Epithelial cell of prostate (primary cell): ENCODE data around the gene N4BP2L2.
A peak's percentile ranks its signal among the peaks of the same experiment; 100 is the strongest.

Experiments used
- DNase-seq: peaks from one replicate; pipeline ENCODE4 v3.0.0-alpha.2; 2011; ENCODE audit warnings: low read depth, low spot score
- H3K27ac ChIP-seq: fragments of 450-650 bp; 2 replicates; pipeline ENCODE4 v1.5.1; 2017; ENCODE audit warnings: mild to moderate bottlenecking

Gene N4BP2L2

DNA sequence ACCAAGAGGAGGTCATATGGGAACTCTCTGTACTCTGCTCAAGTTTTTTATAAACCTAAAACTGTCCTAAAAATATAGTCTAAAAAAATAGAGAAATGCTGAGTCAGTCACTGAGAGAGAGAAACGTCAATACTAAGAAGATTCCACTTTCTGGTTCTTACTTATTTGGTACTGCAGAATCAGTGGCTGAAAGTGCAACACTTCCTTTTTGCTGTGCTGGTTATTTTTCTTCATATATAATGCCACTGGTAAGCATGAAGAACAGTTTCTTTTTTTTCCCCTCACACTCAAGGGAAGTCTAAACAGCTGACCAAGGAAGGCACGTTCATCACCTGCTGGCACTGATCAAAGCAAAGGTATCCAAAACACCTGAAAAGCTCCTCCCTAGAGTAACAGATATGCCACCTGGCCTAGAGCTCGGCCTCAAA, 66.4 kb downstream of the N4BP2L2 start:
- no peak overlapping the region for H3K27ac ChIP-seq
- no peak for DNase-seq

DNA sequence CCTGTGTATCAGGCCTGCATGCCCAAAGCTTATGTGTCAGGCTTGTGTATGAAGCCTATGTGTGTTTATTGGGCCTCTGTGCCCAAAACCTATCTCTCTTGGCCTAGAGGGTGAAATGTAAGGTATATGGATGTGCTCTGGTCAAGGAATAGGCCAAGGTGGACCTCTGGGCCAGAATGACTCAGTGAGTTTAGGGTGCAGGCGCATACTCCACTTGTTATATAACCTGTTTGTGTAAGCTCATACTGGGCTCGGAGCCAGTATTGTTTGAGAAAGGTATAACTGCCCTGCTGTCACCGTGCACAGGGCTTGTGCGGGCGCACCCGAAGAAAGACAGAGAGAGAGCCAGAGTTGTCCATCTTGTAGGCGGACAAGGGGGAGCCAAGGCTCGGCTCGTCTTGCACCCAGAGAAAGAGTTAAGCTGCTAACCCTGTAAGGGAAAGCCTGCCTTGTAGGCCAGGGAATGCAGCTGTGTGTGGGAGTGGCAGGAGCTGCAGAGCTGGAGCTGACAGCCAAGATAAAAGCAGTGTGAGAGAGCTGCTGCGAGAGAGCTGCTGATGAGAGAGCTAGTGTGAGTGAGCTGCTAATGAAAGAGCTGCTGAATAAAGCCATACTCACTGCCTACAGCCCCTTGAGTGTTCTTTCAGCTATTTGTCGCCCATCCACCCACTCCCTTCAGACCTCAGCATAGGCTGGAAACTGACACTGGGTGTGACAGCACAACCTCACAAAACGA, 67.2 kb downstream of the N4BP2L2 start:
- no peak for DNase-seq
- H3K27ac ChIP-seq = no peak overlapping the region

DNA sequence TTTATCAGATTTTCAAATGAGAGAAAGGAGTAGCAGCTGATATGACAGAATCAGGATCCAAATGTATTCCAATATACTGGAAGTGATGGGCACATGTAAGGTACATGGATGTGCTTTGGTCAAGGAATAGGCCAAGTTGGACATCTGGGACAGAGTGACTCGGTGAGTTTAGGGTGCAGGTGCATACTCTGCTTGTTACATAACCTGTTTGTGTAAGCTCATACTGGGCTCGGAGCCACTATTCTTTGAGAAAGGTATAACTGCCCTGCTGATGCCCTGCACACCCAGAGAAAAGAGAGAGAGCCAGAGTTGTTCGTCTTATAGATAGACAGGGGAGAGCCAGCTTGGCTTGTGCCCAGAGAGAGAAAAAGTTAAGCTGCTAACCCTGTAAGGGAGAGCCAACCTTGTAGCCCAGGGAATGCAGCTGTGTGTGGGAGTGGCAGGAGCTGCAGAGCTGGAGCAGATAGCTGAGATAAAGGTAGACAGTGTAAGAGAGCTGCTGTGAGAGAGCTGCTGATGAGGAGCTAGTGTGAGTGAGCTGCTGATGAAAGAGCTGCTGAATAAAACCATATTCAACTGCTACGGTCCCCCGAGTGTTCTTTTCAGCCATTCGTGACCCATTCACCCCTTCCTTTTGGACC, 70.0 kb downstream of the N4BP2L2 start:
- H3K27ac ChIP-seq = no peak overlapping the region
- DNase-seq = no peak

DNA sequence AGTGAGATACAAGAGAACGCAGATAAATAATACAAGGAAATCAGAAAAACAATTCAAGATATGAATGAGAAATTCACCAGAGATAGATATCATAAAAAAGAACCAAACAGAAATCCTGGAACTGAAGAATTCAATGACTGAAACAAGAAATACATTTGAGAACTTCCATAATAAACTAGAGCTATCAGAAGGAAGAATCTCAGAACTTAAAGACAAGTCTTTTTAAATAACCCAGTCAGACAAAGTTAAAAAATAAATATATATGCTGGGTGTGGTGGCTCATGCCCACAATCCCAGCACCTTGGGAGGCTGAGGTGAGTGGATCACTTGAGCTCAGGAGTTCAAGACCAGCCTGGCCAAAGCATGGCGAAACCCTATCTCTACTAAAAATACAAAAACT, 82.0 kb downstream of the N4BP2L2 start:
- DNase-seq = no peak
- H3K27ac ChIP-seq = no peak overlapping the region

GRCh38 chr13:32455594-32455903, 83.0 kb downstream of the N4BP2L2 start:
- DNase-seq = no peak

DNA sequence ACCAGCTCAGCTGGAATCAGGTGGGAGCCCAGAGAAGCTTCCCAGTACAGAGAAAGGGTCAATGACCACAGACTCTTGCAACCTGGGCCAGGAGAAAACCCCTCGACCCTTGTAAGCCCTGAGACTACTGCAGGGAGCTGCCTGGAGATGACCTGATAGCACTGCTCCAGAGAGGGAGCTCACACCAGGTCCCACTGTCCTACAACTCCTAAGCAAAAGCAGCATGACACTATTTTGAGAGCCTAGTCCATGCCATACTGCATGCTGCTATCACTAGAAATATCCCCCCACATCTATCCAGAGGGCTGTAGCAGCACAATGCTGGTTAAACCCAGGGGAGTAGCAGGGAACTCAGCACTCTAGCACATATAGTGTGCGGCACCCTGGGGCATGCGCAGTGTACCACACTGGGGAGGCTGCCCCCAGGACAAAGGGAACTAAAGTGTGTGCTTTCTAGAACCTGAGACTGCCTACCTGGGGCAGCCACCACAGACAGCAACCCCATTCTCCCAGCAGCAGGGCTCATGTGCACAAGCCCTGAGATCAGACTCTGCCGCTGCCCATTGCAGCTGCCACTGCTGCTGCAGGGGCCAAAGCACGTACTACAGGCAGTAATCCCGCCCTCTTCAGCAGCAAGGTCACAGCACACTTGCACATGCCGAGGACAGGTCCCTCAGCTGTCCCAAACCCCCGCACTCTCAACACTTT, 83.6 kb downstream of the N4BP2L2 start:
- no peak for DNase-seq
- H3K27ac ChIP-seq = no peak overlapping the region

More at GRCh38 chr13:32455594-32455903, 83.0 kb downstream of the N4BP2L2 start:
- H3K27ac ChIP-seq = no peak overlapping the region

DNA sequence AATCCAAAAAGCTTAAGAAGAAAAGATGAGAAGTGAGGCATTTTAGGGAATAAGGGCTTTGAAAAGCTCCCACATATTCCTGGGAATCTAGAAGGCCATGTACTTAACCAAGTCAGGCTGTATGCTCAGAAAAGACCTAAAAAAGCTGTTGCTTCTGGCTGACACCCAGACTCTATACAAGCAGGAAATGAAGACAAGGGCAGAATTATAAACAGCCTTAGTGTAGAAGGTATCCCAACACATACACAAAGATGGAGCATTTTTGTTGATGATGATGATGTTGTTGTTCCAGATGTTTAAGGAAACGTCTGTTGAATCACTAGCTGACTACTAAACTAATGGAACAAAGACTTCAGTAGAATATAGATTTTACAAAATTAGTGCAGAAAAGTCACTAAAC, 84.6 kb downstream of the N4BP2L2 start:
- no peak for DNase-seq
- H3K27ac ChIP-seq = no peak overlapping the region

GRCh38 chr13:32448972-32449371, 89.6 kb downstream of the N4BP2L2 start:
- DNase-seq = no peak
- no peak overlapping the region for H3K27ac ChIP-seq

GRCh38 chr13:32447894-32448623, 90.5 kb downstream of the N4BP2L2 start:
- no peak for DNase-seq
- H3K27ac ChIP-seq = no peak overlapping the region

DNA sequence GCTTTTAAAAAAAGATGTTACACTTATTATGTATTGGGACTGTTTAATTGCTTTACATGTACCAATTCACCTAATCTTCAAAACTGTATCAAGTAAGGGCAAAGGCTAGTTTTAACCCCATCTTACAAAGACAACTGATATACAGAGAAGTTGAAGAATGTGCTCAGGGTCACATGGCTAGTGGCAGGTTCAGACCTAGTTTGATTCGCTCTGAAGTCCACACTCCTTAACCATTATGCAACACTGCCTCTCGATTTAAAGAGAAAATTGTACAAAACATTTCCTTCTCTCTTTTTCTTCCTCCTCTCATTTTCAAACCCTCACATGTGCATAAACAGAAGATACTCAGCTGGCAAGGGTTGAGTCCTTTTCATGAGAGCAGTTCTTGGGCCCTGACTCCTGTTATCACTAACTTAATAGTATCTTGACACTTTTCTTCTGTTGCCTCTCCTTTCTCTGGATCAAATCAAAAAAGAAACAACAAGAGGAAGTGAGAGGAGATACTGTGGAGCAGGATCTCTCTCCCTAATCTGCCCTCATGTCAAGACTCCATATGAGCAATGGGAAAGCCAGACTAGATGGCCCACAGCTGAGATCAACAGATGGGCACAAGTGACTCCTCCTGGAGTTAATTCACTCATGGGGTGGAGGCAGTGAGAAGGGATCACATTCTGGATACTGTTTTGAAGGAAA, 91.7 kb downstream of the N4BP2L2 start:
- H3K27ac ChIP-seq = no peak overlapping the region
- DNase-seq = no peak

DNA sequence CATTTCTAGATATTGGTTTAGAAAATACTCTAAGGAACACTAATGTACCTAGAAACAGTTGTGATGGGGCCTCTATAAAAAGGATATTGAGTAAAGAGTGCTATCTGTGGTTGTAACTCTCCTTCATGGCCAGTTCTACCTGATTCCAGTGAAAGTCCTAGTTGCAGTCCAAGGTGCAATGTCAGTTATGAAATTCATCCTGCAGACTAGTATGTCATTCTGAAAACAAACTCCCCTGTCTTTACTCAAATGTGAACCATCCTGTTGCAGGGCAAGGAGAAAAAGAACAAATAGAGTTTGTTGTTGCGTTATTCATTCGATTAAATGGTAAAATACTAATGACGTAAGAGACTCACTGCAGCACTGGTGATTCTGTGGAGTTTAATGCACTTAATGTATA, 92.4 kb downstream of the N4BP2L2 start:
- no peak overlapping the region for H3K27ac ChIP-seq

DNA sequence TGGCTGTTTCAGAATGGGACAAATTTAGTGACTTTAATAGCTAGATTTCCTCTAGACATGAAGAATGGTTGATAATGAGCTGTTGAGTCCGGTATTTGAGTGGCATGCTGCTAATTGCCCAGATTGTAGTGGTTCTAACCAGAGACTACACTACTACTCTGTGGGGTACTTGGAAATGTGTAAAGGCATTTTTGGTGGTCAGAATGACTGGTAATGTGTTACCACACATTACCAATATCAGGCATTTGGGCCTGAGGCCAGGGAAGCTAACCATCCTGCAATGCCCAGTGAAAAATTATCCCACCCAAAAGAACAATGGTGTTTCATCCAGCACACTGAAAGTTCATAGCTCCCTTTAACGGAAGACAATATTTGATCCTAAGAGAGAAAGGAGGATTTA, 93.1 kb downstream of the N4BP2L2 start:
- no peak overlapping the region for H3K27ac ChIP-seq
- no peak for DNase-seq

More for the DNA sequence above, 92.4 kb downstream of the N4BP2L2 start:
- no peak for DNase-seq

DNA sequence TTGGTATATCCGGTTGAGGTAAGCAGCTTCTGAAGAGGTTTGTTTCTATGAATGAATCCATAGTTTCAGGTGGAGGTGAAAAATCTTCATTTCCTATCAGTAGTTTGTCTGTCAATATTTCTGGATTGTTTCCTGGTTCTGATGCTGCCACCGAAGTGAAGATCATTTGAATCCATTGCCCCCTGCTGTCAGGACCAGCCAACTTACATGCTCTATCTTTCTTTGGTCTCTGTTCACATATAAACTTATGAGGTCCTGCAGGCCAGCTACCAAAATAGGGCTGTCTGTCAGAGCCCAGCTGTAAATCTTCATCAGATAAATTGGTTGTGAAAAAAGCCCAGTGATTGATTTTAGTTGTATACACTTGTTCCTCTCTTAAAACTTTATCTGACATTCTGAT, 95.5 kb downstream of the N4BP2L2 start:
- H3K27ac ChIP-seq = no peak overlapping the region
- DNase-seq = no peak

DNA sequence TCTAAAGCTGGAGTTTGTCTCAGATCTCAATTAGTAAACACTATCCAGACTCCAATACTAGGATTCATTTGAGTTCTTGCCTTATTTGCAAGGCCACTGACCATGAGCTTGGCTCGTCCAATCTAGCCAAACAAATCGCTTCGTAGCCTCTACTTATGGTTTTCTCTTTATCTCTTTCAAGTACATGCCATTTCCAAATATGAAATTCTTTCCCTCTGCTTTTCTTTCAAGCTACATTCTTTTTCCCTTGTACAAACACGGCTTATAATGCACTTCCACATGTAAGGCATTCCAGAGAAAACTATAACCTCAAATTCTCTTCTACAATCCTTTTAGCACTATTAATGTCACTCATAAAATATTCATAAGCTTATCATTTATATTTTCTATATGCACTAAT, 99.7 kb downstream of the N4BP2L2 start:
- no peak for DNase-seq
- H3K27ac ChIP-seq = no peak overlapping the region

DNA sequence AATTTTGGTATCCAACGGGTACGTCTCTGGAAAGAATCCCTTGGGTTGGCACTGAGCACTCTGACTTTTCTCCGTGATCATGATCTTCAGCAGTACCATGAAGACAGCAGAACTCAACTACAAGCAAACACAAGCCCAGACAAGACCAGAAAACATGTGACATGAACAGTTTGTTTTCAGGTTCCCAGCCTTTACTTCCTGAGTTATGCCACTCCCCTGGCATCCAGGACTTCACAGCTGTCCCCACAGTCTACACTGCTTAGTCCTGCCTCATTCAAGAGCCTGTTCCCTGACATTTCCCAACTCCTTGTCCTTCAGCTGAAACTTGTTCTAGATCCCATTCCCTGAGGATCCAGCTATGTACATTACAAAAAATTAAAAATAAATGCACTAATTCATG, 105.7 kb downstream of the N4BP2L2 start:
- peak; percentile 56 for DNase-seq
- peak overlapping the region; percentile 49 for H3K27ac ChIP-seq

DNA sequence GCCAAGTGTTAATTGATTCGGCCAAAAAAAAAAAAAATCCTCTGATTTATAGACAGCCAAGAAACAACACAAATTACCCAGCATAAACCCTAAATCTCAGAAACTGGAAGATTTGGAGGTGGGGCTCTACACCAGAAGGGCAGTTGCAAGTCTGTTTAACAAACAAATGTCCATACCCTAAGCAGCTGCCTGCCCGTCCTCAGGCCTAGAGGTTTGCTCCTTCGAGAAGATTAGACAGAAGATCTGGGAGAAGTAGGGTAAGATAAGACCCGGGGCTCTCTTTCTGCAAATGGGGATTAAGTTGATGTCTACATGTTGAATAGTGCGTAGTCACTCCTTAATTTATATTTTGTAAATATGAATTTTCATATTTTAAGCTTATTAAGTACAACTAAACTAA, 107.2 kb downstream of the N4BP2L2 start:
- DNase-seq = no peak
- no peak overlapping the region for H3K27ac ChIP-seq

GRCh38 chr13:32430018-32430747, 108.4 kb downstream of the N4BP2L2 start:
- no peak for DNase-seq
- no peak overlapping the region for H3K27ac ChIP-seq

DNA sequence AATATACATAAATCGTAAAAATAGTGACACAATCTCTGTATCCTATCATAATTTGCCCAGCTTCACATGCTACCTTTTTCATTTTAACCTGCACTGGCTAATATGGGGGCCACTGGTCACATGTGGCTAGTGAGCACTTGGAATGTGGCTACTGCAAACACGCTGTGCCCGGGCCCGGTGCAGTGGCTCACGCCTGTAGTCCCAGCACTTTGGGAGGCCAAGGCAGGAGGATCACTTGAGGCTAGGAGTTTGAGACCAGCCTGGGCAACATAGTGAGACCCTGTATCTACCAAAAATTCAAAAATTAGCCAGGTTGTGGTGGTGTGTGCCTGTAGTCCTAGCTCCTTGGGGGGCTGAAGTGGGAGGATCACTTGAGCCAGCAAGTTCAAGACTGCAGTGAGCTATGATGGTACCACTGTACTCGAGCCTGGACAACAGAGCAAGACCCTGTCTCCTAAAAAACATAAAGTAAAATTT, 109.1 kb downstream of the N4BP2L2 start:
- no peak for DNase-seq
- H3K27ac ChIP-seq = no peak overlapping the region

- no peak for DNase-seq
Measured at GRCh38 chr13:32428581-32429432, 109.8 kb downstream of the N4BP2L2 start.

More at GRCh38 chr13:32428581-32429432, 109.8 kb downstream of the N4BP2L2 start:
- H3K27ac ChIP-seq = no peak overlapping the region
